Activated B cell treated with CpG ODN at 0.5 μM for 24 hours (primary cell): Measurements from ENCODE around the gene NEK9. TPM values are rescaled to one million over a fixed set of nuclear protein-coding genes. Genes with fewer than 3 reads are reported as not detected.

Experiments used
- ATAC-seq: fragments of 200-7000 bp; cut with Tn5 transposase; one replicate; pipeline ENCODE4 v1.10.0; 2021; ENCODE audit warnings: low read depth, mild to moderate bottlenecking, moderate library complexity
- CTCF ChIA-PET: fragments of 350-600 bp; sonication (Branson Sonifier 250); formaldehyde crosslinking; loops from one replicate; lab custom pipeline; 2021; ENCODE audit warnings: antibody characterized with exemption; lab: Charles Lee
- POLR2A ChIA-PET: fragments of 350-600 bp; sonication (Branson Sonifier 250); formaldehyde crosslinking; loops from one replicate; lab custom pipeline; 2021; ENCODE audit warnings: antibody characterized with exemption; lab: Charles Lee
- DNase-seq: peaks from one replicate; pipeline ENCODE4 v3.0.0; 2022
- H3K27ac Mint-ChIP-seq: one replicate; pipeline ENCODE4 v1.8.0; 2020; ENCODE audit warnings: mixed read lengths
- H3K27me3 Mint-ChIP-seq: one replicate; pipeline ENCODE4 v1.8.0; 2021; ENCODE audit warnings: mixed read lengths
- H3K36me3 Mint-ChIP-seq: one replicate; pipeline ENCODE4 v1.8.0; 2021; ENCODE audit warnings: low read depth, mixed read lengths
- H3K4me1 Mint-ChIP-seq: one replicate; pipeline ENCODE4 v1.8.0; 2021; ENCODE audit warnings: mixed read lengths
- H3K4me3 Mint-ChIP-seq: one replicate; pipeline ENCODE4 v1.8.0; 2020; ENCODE audit warnings: mild to moderate bottlenecking, mixed read lengths
- H3K9me3 Mint-ChIP-seq: one replicate; pipeline ENCODE4 v1.8.0; 2020; ENCODE audit warnings: mixed read lengths
- intact Hi-C: fragments of 100-400 bp; cut with micrococcal nuclease; formaldehyde crosslinking; loops from one replicate; pipeline ENCODE4 v1.15.1; 2024
- total RNA-seq: library from RNA; stranded (reverse); gene quantifications from 2 replicates; pipeline ENCODE4 v1.2.3, GENCODE V29; 2022
- TF ChIP-seq, protein P1 (sequence below): fragments of 200-600 bp; IDR thresholded peaks from one replicate; pipeline ENCODE4 v1.8.0; 2022; ENCODE audit warnings: antibody characterized with exemption, mild to moderate bottlenecking

Gene NEK9
- total RNA-seq, 1 donor from 2014 or later: 97.7 TPM

DNA sequence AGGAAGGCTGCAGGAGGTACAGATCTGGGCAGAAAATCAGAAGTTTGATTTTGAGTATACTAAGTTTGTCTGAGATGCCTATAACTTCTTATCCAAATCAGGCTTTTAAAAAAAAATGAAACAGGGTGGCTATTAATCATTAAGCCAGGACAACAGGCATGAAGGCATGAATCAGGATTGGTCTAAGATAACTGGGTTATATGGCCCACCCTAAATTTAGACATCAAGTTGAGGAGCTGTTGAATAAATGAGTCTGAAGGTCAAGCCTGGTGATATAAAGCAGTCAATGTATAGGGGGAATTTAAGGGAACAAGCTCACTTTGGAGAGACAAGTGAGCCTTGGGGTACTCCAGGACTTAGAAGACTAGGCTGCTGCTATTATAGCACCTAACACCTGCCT lies 28.6 kb downstream of the NEK9 start:
- H3K9me3 Mint-ChIP-seq: no peaks in the 10 kb centered on the region

DNA sequence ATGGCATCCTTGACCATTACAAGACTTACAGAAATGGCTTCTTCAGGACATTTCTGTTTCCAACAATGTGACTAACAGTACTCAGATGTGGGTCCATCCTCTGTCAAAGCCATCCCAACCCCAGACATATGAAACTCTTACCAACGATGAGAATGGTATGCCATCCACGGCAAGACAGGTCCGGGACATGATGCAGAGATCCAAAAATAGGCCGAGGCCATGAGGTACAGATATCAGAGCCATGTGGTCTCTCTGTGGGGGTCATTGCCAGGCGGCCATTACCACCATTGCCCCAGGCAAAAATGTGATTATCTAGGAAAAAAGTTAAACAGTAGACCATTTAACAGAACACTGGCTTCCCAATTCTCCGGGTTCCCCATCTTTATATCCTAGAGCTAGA lies 29.9 kb downstream of the NEK9 start:
- Mint-ChIP-seq H3K4me3 (no peak overlapping the region), H3K27me3 (no peaks in the 10 kb centered on the region), H3K27ac (no peak overlapping the region), H3K9me3 (no peaks in the 10 kb centered on the region), H3K36me3 (peaks cover 83% of the 10 kb centered on the region), H3K4me1 (peaks cover 9% of the 10 kb centered on the region)
- TF ChIP-seq, protein P1, sequence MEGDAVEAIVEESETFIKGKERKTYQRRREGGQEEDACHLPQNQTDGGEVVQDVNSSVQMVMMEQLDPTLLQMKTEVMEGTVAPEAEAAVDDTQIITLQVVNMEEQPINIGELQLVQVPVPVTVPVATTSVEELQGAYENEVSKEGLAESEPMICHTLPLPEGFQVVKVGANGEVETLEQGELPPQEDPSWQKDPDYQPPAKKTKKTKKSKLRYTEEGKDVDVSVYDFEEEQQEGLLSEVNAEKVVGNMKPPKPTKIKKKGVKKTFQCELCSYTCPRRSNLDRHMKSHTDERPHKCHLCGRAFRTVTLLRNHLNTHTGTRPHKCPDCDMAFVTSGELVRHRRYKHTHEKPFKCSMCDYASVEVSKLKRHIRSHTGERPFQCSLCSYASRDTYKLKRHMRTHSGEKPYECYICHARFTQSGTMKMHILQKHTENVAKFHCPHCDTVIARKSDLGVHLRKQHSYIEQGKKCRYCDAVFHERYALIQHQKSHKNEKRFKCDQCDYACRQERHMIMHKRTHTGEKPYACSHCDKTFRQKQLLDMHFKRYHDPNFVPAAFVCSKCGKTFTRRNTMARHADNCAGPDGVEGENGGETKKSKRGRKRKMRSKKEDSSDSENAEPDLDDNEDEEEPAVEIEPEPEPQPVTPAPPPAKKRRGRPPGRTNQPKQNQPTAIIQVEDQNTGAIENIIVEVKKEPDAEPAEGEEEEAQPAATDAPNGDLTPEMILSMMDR: no peak
- no peak for ATAC-seq
- intact Hi-C loops: no loop called here
- no peak for DNase-seq
- ChIA-PET POLR2A (no interaction called here), CTCF (no interaction called here)

More for the DNA sequence above, 28.6 kb downstream of the NEK9 start:
- Mint-ChIP-seq H3K4me1 (peaks cover 9% of the 10 kb centered on the region), H3K27me3 (no peaks in the 10 kb centered on the region), H3K27ac (no peak overlapping the region), H3K36me3 (peaks cover 85% of the 10 kb centered on the region), H3K4me3 (no peak overlapping the region)
- intact Hi-C loops: no loop called here
- ChIA-PET POLR2A (no interaction called here), CTCF (interaction anchor here (1.3 kb wide), 1 partner anchor 10 kb away, joined by 6 read pairs; no protein-coding TSS in a partner anchor)
- ATAC-seq: no peak
- no peak for DNase-seq
- TF ChIP-seq, protein P1: no peak

DNA sequence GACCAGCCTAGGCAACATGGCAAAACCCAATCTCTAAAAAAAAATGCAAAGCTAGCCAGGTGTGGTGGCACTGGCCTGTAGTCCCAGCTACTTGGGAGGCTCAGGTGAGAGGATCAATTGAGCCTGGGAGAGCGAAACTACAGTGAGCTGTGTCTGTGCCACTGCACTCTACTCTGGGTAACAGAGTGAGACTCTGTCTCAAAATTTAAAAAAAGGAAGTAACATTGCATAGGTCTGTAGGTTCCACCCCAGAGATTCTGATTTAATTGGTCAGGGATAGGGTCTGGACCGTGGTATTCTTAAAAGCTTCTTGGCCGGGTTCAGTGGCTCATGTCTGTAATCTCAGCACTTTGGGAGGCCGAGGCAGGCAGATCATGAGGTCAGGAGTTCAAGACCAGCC lies 31.2 kb downstream of the NEK9 start:
- CTCF ChIA-PET: no interaction called here
- DNase-seq: no peak
- Mint-ChIP-seq H3K4me1 (peaks cover 9% of the 10 kb centered on the region), H3K27me3 (no peaks in the 10 kb centered on the region), H3K9me3 (no peaks in the 10 kb centered on the region), H3K27ac (no peak overlapping the region), H3K36me3 (peaks cover 81% of the 10 kb centered on the region), H3K4me3 (no peak overlapping the region)
- intact Hi-C loops: no loop called here
- peak; percentile 54 for ATAC-seq
- TF ChIP-seq, protein P1: no peak
- POLR2A ChIA-PET: no interaction called here

DNA sequence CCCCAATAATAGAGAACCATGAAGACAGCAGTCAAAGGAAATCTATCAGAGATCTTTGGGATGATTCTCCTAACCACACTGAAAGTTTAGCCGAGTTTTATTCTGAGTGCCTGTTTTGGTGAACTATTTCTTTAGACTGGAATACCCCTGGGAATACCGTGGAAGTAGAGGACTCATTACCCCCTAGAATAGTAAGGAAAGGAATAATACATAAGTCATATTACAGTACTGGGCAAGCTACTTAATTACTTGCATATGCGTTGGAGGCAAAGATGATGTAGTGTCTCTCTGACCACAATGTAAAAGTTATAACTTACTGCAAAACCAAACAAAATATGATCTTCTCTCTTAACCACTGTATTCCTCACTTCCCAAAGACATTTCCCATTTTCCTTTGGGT lies 32.0 kb downstream of the NEK9 start:
- no peak for DNase-seq
- Mint-ChIP-seq H3K4me3 (no peak overlapping the region), H3K27me3 (no peaks in the 10 kb centered on the region), H3K27ac (no peak overlapping the region), H3K4me1 (peaks cover 9% of the 10 kb centered on the region), H3K9me3 (no peaks in the 10 kb centered on the region), H3K36me3 (peaks cover 82% of the 10 kb centered on the region)
- TF ChIP-seq, protein P1: no peak
- ChIA-PET CTCF (no interaction called here), POLR2A (no interaction called here)
- ATAC-seq: no peak
- intact Hi-C loops: no loop called here

DNA sequence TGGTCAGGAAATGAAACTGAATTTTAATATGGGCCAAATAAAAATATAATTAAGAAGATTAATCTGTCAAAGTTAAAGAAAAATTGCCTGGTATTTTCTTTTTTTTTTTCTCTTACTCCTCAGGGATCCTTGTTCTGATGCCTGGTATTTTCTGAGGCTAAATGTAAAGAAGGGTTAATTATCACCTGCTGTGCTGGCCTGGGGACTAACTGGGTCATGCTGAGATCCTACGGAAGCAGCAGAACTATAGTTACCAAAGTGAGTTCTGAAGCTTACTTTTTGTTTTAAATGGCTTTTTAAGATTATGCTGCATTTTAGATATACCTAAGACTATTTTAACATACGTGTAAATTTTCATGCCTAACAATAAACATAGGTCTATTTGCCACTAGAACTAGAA lies 34.1 kb downstream of the NEK9 start:
- no peak overlapping the region for H3K27ac Mint-ChIP-seq
- POLR2A ChIA-PET: no interaction called here
- TF ChIP-seq, protein P1: no peak
- peaks cover 74% of the 10 kb centered on the region for H3K36me3 Mint-ChIP-seq
- CTCF ChIA-PET: interaction anchor here (0.7 to 1.0 kb wide), 2 partner anchors 231 to 884 kb away, joined by 4 to 6 read pairs; no protein-coding TSS in a partner anchor
- H3K4me1 Mint-ChIP-seq: peaks cover 9% of the 10 kb centered on the region
- intact Hi-C loops: no loop called here
- no peak overlapping the region for H3K4me3 Mint-ChIP-seq
- H3K27me3 Mint-ChIP-seq: no peaks in the 10 kb centered on the region
- H3K9me3 Mint-ChIP-seq: no peaks in the 10 kb centered on the region
- ATAC-seq: no peak
- DNase-seq: no peak
